Measurements from ENCODE around the gene CCDC110.
A peak's percentile ranks its signal among the peaks of the same experiment; 100 is the strongest.

The CCDC110 gene

GRCh38 chr4:185412412-185412811 is 59.1 kb downstream of the CCDC110 start:
- no peak for DNase-seq

- DNase-seq = no peak
Observed at GRCh38 chr4:185411849-185412248, 59.7 kb downstream of the CCDC110 start.

DNA sequence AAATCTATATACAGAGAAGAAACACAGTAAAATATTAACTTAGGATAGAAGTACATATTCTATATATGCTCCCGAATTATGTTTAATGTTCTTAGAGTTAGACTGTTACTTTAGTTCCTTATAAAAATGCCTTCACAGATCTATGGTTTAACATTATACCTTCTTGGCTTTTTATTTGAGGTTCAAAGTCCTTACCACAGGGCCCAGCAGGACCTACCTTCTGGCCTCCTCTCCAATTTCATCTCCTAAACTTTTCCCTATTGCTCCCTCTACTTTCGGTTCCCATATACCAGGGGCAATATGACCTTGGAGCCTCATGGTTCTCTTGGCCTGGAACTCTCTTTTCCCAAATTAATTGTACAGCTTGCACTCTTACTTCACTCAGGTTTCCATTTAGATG is 63.1 kb downstream of the CCDC110 start:
- no peak for DNase-seq

DNA sequence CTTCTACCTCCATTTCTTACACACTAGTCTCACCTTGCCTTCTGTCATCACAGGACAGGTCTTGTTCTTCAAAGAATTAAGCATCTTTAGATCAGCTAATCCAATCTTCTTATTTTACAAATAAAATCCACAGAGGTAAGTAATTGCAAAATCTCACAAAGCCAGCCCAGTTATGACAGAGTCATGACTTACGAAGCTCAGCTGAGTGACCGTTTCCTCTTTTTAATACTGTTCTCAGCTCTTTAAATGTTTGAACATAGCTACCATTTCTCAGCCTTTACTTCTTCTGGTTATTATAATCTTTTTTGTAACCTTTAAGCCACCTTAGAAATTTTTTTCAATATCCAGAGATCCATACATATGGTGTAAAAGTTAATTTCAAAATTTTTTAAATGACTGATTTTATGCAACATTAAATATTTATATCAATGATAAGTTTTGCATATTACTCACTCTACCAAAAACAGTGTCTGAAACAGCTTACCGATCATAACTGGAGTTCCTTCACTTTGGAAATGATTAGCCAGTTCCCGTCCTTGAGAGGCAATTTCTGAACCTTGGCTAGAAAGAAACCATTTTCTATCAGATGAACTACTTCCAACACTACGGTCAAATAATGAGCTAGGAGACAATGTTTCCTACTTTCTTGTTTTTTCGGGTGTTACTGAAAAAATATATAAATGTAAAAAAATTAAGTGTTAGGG is 66.1 kb downstream of the CCDC110 start:
- no peak for DNase-seq

DNA sequence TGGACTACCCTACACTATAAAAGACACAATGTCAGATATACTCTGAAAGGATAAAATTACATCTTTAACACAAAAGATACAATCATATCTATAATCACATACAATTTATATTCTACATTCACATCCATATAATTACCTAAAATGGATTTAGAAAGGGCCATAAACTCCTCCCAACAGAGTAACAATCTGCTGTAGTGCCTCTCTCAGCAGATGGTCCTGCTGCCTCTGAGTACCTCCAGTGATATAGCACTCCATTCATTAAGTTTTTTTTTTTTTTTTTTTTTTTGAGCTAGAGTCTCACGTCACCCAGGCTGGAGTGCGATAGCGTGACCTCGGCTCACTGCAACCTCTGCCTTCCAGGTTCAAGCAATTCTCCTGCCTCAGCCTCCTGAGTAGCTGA is 67.5 kb downstream of the CCDC110 start:
- no peak for DNase-seq

DNA sequence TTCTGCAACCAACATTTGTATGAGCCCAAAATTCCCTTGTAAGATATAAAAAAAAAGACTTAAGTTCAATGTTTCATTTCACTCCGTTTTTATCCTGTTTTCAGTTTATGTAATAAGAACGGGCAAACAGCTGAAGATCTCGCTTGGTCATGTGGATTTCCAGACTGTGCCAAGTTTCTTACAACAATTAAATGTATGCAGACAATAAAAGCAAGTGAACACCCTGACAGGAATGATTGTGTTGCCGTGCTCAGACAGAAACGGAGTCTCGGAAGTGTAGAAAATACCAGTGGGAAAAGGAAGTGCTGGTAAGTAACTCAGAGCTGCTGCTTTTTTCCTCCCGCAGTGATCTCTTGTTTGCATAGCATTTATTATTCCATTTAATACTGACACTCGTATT is 72.1 kb downstream of the CCDC110 start:
- no peak for DNase-seq

DNA sequence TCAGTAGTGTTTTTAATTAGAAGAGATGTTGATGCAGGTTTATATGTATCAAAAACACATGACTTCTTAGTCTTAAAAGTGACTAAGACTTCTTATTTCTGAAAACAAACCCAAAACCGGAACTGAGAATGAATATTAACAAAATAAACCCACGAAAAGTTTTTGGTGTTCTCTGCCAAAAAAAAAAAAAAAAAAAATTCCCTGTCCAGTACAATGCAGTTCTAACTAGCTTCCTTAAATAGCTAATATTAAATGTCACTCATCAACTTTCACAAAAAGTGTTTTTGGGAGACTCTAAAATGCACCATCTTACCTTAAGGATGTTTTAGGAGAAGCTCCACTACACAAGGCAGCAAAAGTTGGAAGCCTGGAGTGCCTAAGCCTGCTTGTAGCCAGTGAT is 72.9 kb downstream of the CCDC110 start:
- DNase-seq = no peak

DNA sequence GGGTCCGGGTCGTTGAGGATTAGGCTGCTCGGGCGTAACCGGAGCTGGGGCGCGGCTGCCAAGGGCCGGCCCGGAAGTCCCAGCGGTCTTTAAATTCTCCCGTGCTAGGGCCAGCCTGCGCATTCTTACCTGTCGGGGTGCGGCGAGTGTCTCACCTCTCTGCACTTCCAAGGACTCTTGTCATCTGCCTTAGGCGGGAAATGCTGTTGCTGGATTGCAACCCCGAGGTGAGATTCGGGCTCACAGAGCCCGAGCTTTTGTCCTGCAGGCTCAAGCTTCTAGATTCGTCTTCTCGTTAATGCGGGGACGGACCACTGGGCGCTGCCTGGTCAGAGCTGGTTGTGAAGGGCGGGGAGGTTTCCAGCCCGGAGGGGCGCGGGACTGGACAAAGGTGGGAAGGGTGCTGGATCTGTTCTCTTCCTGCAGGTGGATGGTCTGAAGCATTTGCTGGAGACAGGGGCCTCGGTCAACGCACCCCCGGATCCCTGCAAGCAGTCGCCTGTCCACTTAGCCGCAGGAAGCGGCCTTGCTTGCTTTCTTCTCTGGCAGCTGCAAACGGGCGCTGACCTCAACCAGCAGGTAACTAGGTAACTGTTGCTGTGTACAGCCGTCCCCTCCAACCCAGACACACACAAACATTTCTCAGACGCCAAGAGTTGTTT is 74.7 kb downstream of the CCDC110 start, which contains the start of gene ANKRD37:
Gene ANKRD37, plus strand, starts transcription at position 118 of the 662 bp plus-strand sequence. Its CDS starts 83 bp downstream, at position 201.
- peak; percentile 37 for DNase-seq

- DNase-seq = peak; percentile 97
Observed at GRCh38 chr4:185395956-185396723, 75.4 kb downstream of the CCDC110 start.

- no peak for DNase-seq
Observed at GRCh38 chr4:185395238-185395955, 76.1 kb downstream of the CCDC110 start, which contains the start of gene LRP2BP. LRP2BP (minus strand) TSS chr4:185395924; CDS start chr4:185378186, 17,738 bp downstream.
